ENCODE results near the gene TAPBPL.

TAPBPL gene

GRCh38 chr12:6418796-6419195 lies 33.0 kb upstream of the TAPBPL start:
- TF ChIP-seq TAF1 (IDR thresholded peaks at IDR 0.05; ENCODE audit: borderline replicate concordance, insufficient read depth, low read length) (no peak), FOXP2 (optimal IDR thresholded peaks at IDR 0.05; ENCODE audit: borderline replicate concordance, extremely low read depth, extremely low read length, insufficient read depth) (no peak)

- TF ChIP-seq POLR2AphosphoS5 (IDR thresholded peaks at IDR 0.05; ENCODE audit: low read depth, low read length) = no peak
- no peak for TF ChIP-seq SIN3A (IDR thresholded peaks at IDR 0.05; ENCODE audit: borderline replicate concordance, insufficient read depth, low read length)
- no peak for TF ChIP-seq REST (IDR thresholded peaks at IDR 0.05; ENCODE audit: insufficient read depth in 1 of 2, low read depth in 2 of 2, low read length in 2 of 2)
- no peak for TF ChIP-seq TAF1 (IDR thresholded peaks at IDR 0.05; ENCODE audit: borderline replicate concordance, insufficient read depth, low read length)
- TF ChIP-seq FOXP2 (optimal IDR thresholded peaks at IDR 0.05; ENCODE audit: borderline replicate concordance, extremely low read depth, extremely low read length, insufficient read depth) = no peak
Measured at GRCh38 chr12:6420364-6420763, 31.5 kb upstream of the TAPBPL start.

GRCh38 chr12:6423267-6424007 lies 28.4 kb upstream of the TAPBPL start:
- TF ChIP-seq TAF1 (IDR thresholded peaks at IDR 0.05; ENCODE audit: borderline replicate concordance, insufficient read depth, low read length) (peak; percentile 15; the same call in 1 of the 2 replicates), FOXP2 (optimal IDR thresholded peaks at IDR 0.05; ENCODE audit: borderline replicate concordance, extremely low read depth, extremely low read length, insufficient read depth) (no peak)

GRCh38 chr12:6424008-6424347 lies 27.9 kb upstream of the TAPBPL start:
- TF ChIP-seq FOXP2 (optimal IDR thresholded peaks at IDR 0.05; ENCODE audit: borderline replicate concordance, extremely low read depth, extremely low read length, insufficient read depth) = no peak
- no peak for TF ChIP-seq TAF1 (IDR thresholded peaks at IDR 0.05; ENCODE audit: borderline replicate concordance, insufficient read depth, low read length)
- no peak for TF ChIP-seq SIN3A (IDR thresholded peaks at IDR 0.05; ENCODE audit: borderline replicate concordance, insufficient read depth, low read length)
- TF ChIP-seq REST (IDR thresholded peaks at IDR 0.05; ENCODE audit: insufficient read depth in 1 of 2, low read depth in 2 of 2, low read length in 2 of 2) = no peak
- TF ChIP-seq POLR2AphosphoS5 (IDR thresholded peaks at IDR 0.05; ENCODE audit: low read depth, low read length) = no peak

- TF ChIP-seq SIN3A (IDR thresholded peaks at IDR 0.05; ENCODE audit: borderline replicate concordance, insufficient read depth, low read length) (no peak), POLR2AphosphoS5 (IDR thresholded peaks at IDR 0.05; ENCODE audit: low read depth, low read length) (no peak), FOXP2 (optimal IDR thresholded peaks at IDR 0.05; ENCODE audit: borderline replicate concordance, extremely low read depth, extremely low read length, insufficient read depth) (no peak), TAF1 (IDR thresholded peaks at IDR 0.05; ENCODE audit: borderline replicate concordance, insufficient read depth, low read length) (no peak), REST (IDR thresholded peaks at IDR 0.05; ENCODE audit: insufficient read depth in 1 of 2, low read depth in 2 of 2, low read length in 2 of 2) (no peak)
Measured at GRCh38 chr12:6424866-6425265, 27.0 kb upstream of the TAPBPL start.
